ENCODE measurements around the gene HOOK2. TPM values are rescaled to one million over a fixed set of nuclear protein-coding genes. Genes with fewer than 3 reads are reported as not detected.

Gene HOOK2
- total and polyA plus RNA-seq, 7 donors: 11.3 to 33.0 (median 21.7) TPM

GRCh38 chr19:12764698-12765097 is 10.7 kb downstream of the HOOK2 start:
- Histone ChIP-seq H3K4me3 (no peak overlapping the region), H3K27me3 (ENCODE audit: insufficient read depth in 3 of 3, low read length in 2 of 3) (no peaks in the 10 kb centered on the region), H3K9me3 (no peaks in the 10 kb centered on the region), H3K27ac (no peak overlapping the region), H3K36me3 (ENCODE audit: insufficient read depth in 1 of 2, low read depth in 1 of 2) (peaks cover 0 to 63% of the 10 kb centered on the region in 2 donors), H3K4me1 (no peaks in the 10 kb centered on the region)
- WGBS, 3 donors: 94 to 96% (median 95%) methylated on average over 16 of the region's 16 CpGs
- ATAC-seq (no peak), DNase-seq (no peak)
- TF ChIP-seq, protein P1, sequence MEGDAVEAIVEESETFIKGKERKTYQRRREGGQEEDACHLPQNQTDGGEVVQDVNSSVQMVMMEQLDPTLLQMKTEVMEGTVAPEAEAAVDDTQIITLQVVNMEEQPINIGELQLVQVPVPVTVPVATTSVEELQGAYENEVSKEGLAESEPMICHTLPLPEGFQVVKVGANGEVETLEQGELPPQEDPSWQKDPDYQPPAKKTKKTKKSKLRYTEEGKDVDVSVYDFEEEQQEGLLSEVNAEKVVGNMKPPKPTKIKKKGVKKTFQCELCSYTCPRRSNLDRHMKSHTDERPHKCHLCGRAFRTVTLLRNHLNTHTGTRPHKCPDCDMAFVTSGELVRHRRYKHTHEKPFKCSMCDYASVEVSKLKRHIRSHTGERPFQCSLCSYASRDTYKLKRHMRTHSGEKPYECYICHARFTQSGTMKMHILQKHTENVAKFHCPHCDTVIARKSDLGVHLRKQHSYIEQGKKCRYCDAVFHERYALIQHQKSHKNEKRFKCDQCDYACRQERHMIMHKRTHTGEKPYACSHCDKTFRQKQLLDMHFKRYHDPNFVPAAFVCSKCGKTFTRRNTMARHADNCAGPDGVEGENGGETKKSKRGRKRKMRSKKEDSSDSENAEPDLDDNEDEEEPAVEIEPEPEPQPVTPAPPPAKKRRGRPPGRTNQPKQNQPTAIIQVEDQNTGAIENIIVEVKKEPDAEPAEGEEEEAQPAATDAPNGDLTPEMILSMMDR (IDR thresholded peaks at IDR 0.05): no peak
- intact Hi-C loops (cut with DNase I): loop anchor here (5.0 kb wide), 3 partner anchors 33 to 83 kb away; partner anchors contain the start of genes PRDX2 (in 1 of the 2) and THSD8 (in 1 of the 2)

- peaks cover 0 to 51% of the 10 kb centered on the region in 2 donors for H3K36me3 ChIP-seq (ENCODE audit: insufficient read depth in 1 of 2, low read depth in 1 of 2)
- 31 to 49% (median 35%) methylated on average over 11 of the region's 11 CpGs for WGBS, 3 donors
Measured at GRCh38 chr19:12763100-12763499, 12.3 kb downstream of the HOOK2 start.

GRCh38 chr19:12759686-12760085 is 15.7 kb downstream of the HOOK2 start:
- ATAC-seq: no peak
- DNase-seq: no peak
- TF ChIP-seq, protein P1 (IDR thresholded peaks at IDR 0.05): no peak

More at GRCh38 chr19:12763100-12763499, 12.3 kb downstream of the HOOK2 start:
- no peaks in the 10 kb centered on the region for H3K9me3 ChIP-seq
- H3K27me3 ChIP-seq (ENCODE audit: insufficient read depth in 3 of 3, low read length in 2 of 3): no peaks in the 10 kb centered on the region
- no peaks in the 10 kb centered on the region for H3K4me1 ChIP-seq
- DNase-seq (no peak), ATAC-seq (peak in 3 of 4 donors; percentile 26 to 41 (median 35))
- TF ChIP-seq, protein P1 (IDR thresholded peaks at IDR 0.05): no peak
- no peak overlapping the region for H3K4me3 ChIP-seq
- intact Hi-C loops (cut with DNase I): loop anchor here (5.0 kb wide), 2 partner anchors 34 to 39 kb away; partner anchors contain the start of genes PRDX2 (in 1 of the 2) and THSD8 (in 1 of the 2)
- peak overlapping the region; percentile 41 for H3K27ac ChIP-seq

GRCh38 chr19:12757544-12758274 is 17.6 kb downstream of the HOOK2 start:
- H3K4me3 ChIP-seq: peak overlapping the region; percentile 52
- DNase-seq: peak; percentile 79 to 85
- H3K9me3 ChIP-seq: no peaks in the 10 kb centered on the region
- peak overlapping the region; percentile 30 for H3K27ac ChIP-seq
- TF ChIP-seq, protein P1 (IDR thresholded peaks at IDR 0.05): peak; percentile 86
- intact Hi-C loops (cut with DNase I): loop anchor here in 1 of 2 donors (2.0 kb wide), 1 partner anchor 47 kb away; no protein-coding TSS in a partner anchor
- peaks cover 0 to 11% of the 10 kb centered on the region in 2 donors for H3K36me3 ChIP-seq (ENCODE audit: insufficient read depth in 1 of 2, low read depth in 1 of 2)
- peak; percentile 82 to 91 (median 84) for ATAC-seq
- 3 to 7% (median 5%) methylated on average over 40 to 60 of the region's 60 CpGs for WGBS, 3 donors
- no peaks in the 10 kb centered on the region for H3K4me1 ChIP-seq
- H3K27me3 ChIP-seq (ENCODE audit: insufficient read depth in 3 of 3, low read length in 2 of 3): peaks cover 0 to 9% (median 3%) of the 10 kb centered on the region in 3 donors

More at GRCh38 chr19:12759686-12760085, 15.7 kb downstream of the HOOK2 start:
- no peak overlapping the region for H3K27ac ChIP-seq
- peaks cover 0 to 28% of the 10 kb centered on the region in 2 donors for H3K36me3 ChIP-seq (ENCODE audit: insufficient read depth in 1 of 2, low read depth in 1 of 2)
- 92 to 99% (median 95%) methylated on average over 6 of the region's 6 CpGs for WGBS, 3 donors
- no peak overlapping the region for H3K4me3 ChIP-seq
- no peaks in the 10 kb centered on the region for H3K9me3 ChIP-seq
- intact Hi-C loops (cut with DNase I): loop anchor here (5.0 kb wide), 2 partner anchors 38 to 43 kb away; partner anchors contain the start of genes PRDX2 (in 1 of the 2) and THSD8 (in 1 of the 2)
- no peaks in the 10 kb centered on the region for H3K4me1 ChIP-seq
- no peaks in the 10 kb centered on the region for H3K27me3 ChIP-seq (ENCODE audit: insufficient read depth in 3 of 3, low read length in 2 of 3)

Measured in psoas muscle (tissue), 8 donors.